RKO (cell line): ENCODE data around the gene ADARB2.
A peak's percentile ranks its signal among the peaks of the same experiment; 100 is the strongest.
"Not testable (repeated sequence)": the region's sequence is repeated elsewhere in the genome, so short reads cannot be mapped to it uniquely, and the experiment has no call there.

Experiments used
- DNase-seq: peaks from one replicate; pipeline ENCODE4 v3.0.0-alpha.2; 2016; ENCODE audit warnings: low spot score

ADARB2 gene

GRCh38 chr10:1462994-1463633 lies 274.2 kb downstream of the ADARB2 start:
- DNase-seq: no peak

DNA sequence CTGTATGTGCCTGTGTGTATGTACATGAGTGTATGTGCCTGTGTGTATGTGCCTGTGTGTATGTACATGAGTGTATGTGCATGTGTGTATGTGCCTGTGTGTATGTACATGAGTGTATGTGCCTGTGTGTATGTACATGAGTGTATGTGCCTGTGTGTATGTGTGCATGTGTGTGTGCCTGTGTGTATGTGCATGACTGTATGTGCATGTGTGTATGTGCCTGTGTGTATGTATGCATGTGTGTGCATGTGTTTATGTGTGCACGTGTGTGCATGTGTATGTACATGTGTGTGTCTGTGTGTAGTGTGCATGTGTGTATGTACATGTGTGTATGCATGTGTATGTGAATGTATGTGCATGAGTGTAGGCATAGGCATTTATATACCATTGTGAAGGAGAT lies 274.8 kb downstream of the ADARB2 start:
- no peak for DNase-seq

DNA sequence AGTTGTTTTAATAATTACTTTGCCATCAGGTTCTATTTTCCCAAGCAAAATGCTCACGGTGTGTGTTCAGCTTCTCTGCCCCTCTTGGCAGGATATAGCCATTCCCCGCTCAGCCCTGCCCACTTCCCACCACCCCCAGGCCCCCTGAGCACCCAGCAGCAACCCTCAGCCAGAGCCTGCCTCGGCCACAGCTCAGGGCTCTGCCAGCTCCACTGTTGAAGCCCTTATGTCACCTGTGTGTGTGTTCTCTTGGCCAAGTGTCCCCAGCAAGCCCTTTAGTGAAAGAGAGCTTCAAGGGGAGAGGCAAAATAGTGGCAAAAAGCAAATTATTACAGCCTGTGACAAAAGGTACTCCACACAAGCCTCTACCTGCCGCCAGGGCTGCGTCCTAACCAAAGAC lies 275.3 kb downstream of the ADARB2 start:
- DNase-seq: no peak

- DNase-seq: peak; percentile 52
Observed at GRCh38 chr10:1461016-1461415, 276.3 kb downstream of the ADARB2 start.

DNA sequence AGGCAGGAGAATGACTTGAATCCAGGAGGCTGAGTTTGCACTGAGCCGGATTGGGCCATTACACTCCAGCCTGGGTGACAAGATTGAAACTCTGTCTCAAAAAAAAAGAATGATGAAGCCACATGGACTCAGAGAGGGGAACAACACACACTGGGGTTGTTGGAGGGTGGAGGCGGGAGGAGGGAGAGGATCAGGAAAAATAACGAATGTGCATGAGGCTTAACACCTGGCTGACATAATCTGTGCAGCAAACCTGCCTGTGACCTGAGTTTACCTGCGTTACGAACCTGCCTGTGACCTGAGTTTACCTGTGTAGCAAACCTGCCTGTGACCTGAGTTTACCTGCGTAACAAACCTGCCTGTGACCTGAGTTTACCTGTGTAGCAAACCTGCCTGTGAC lies 277.7 kb downstream of the ADARB2 start:
- DNase-seq: not testable (repeated sequence)

DNA sequence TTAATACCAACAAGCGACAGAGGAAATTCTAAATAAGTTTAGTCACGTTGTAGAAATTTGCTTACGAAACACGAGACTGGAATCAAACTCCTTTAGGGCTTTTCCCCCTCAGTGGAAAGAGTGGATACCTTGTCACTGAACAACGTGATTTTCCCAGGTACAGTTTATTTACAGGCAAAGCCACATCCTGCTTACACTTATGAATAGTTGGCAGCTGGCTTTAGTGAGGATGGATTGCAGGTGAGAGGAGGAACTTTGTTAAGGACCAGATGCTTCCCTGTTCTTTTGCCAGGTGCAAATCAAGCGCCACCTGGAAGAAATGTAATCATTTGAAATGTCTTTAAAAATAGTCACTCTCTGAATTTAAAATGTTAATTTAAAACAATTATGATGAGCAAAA lies 282.4 kb downstream of the ADARB2 start:
- no peak for DNase-seq

GRCh38 chr10:1454428-1454827 lies 282.9 kb downstream of the ADARB2 start:
- DNase-seq: no peak

GRCh38 chr10:1452777-1453176 lies 284.5 kb downstream of the ADARB2 start:
- no peak for DNase-seq

DNA sequence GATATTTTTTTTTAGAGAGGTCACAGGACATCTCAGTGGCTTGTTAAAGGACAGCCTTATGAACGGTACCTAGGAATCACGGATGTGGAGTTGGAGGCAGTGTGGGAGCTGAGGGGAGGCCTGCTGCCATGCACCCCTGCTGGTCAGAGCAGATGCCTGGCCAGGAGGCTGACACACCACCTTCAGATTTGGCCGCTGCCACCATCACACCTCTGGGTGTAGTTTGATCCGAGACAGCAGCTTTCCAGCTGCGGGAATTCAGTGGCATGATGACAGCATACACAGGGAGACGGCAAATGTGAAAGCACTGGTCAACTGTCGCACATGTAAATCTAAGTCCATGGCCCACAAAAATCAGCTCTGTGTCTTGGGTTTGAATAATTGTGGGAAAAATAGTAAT lies 285.4 kb downstream of the ADARB2 start:
- no peak for DNase-seq

GRCh38 chr10:1451362-1451888 lies 285.9 kb downstream of the ADARB2 start:
- DNase-seq: no peak

GRCh38 chr10:1449572-1450205 lies 287.6 kb downstream of the ADARB2 start:
- no peak for DNase-seq

DNA sequence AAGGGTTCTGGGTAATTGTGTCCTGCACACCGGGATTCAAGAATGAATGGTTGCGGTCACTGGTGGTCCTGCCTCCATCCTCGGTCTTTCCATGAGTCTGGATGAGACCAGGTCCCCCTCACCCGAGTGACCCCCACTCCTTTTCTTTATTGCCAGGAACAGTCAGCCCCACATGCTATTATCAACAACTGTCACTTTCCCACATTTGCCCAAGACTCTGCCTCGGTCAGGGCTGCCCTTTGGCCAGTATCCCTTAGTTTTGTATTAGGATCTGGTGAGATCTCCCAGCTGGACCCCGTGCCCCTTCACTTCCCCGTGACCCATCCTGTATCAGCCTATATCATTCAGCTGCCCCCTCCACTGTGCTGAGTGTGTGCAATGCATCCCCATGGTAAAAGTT lies 288.3 kb downstream of the ADARB2 start:
- no peak for DNase-seq

GRCh38 chr10:1448252-1448930 lies 288.9 kb downstream of the ADARB2 start:
- no peak for DNase-seq

GRCh38 chr10:1444826-1445225 lies 292.5 kb downstream of the ADARB2 start:
- DNase-seq: no peak

GRCh38 chr10:1440897-1441296 lies 296.4 kb downstream of the ADARB2 start:
- no peak for DNase-seq

DNA sequence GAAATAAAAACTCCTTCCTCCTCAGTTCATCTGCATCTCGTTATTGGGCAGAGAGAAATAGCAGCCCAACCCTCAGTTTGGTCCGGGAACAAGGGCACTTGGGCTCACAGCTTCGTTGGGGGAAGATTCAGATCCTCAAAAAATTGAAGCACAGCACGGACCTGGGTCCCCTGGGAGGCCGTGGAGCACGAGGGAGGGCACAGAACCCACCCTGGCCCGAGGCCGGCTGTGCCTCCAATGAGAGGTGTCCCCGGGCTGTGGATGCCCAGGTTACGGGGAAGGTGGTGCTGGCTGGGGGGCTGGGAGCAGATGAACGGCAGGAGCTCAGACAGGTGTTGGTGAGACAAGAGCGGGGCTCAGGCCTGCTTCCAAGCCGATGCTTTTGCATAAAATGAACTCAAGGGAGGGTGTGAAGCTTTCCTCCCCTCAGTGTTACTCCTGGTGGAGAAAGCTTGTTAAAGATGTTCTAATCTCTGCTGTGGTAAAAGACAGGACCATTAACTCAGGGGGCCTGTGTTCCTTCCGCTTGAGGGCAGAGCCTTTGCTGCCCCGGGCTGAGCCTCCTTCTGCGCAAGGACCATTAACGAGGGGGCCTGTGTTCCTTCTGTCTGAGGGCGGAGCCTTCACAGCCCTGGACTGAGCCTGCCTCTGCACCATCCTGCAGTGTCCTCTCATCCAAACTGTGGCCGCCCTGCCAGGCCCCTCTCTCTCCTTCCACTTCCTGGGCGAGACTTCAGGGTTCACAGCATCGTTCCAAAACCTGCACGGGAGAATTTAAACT lies 302.2 kb downstream of the ADARB2 start:
- DNase-seq: no peak

DNA sequence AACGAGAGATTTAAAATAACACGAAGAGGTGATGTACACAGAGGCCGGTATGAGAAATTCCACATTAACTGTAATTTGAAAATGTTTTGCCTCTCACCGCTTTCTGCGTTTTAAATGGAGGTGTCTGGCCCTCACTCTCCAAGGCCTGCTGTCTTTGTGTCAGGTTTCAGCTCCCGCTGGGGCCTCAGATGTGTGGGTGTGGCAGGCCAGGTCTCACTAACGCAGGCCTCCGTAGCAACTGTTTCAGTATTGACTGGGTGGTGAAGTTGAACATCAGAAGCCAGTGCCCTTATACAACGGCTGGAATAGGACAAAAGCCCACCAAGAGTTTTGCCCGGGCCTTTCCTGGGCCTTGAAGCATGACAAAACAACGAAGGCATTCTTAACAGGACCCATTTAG lies 303.1 kb downstream of the ADARB2 start:
- DNase-seq: no peak

- DNase-seq: no peak
Observed at GRCh38 chr10:1432161-1432560, 305.2 kb downstream of the ADARB2 start.

GRCh38 chr10:1431229-1431628 lies 306.1 kb downstream of the ADARB2 start:
- no peak for DNase-seq

DNA sequence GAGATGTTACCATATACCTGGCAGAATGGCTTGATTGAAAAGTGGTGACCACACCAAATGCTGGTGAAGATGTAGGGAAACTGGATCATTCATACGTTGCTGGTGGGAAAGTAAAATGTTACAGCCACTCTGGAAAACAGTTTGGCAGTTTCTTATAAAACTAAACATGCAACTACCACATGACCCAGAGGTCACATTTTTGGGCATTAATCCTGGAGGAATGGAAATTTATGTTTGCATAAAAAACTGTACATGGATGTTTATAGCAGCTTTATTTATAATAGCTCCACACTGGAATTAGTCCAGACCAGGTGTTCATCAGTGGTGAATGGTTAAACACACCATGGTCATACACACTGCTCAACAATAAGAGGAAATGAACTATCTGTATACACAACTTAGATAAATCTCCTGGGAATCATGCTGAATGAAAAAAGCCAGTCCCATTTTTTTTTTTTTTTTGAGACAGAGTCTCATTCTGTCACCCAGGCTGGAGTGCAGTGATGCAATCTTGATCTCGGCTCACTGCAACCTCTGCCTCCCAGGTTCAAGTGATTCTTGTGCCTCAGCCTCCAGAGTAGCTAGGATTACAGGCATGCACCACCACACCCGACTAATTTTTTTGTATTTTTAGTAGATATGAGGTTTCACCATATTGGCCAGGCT lies 309.7 kb downstream of the ADARB2 start:
- not testable (repeated sequence) for DNase-seq

- no peak for DNase-seq
Observed at GRCh38 chr10:1426786-1427185, 310.5 kb downstream of the ADARB2 start.

- DNase-seq: no peak
Observed at GRCh38 chr10:1425879-1426278, 311.4 kb downstream of the ADARB2 start.
